ENCODE data around the gene HCN4.

- TF ChIP-seq CTCF (conservative IDR thresholded peaks at IDR 0.05; ENCODE audit: low read depth, low read length) (no peak), EZH2 (IDR thresholded peaks at IDR 0.05; ENCODE audit: borderline replicate concordance, low read depth, low read length, poor library complexity, severe bottlenecking) (no peak)
Observed at GRCh38 chr15:73349191-73349590, 19.6 kb downstream of the HCN4 start.

Measured in A673 (cell line).